Measurements from ENCODE around the gene BAHCC1. TPM values are rescaled to one million over a fixed set of nuclear protein-coding genes. Genes with fewer than 3 reads are reported as not detected.

The BAHCC1 gene
- total RNA-seq, 2 donors from 2014 or later: 11.4 to 28.9 TPM

GRCh38 chr17:81468770-81469121, 73.5 kb downstream of the BAHCC1 start:
- Histone ChIP-seq H3K4me1 (replicated peaks) (no peaks in the 10 kb centered on the region), H3K9me3 (no peaks in the 10 kb centered on the region), H3K4me3 (no peak overlapping the region), H3K27me3 (replicated peaks; ENCODE audit: insufficient read depth) (no peaks in the 10 kb centered on the region), H3K27ac (no peak overlapping the region), H3K36me3 (no peaks in the 10 kb centered on the region)
- 48% methylated on average over 18 of the region's 18 CpGs for WGBS
- intact Hi-C loops (cut with DNase I): no loop called here
- no peak for DNase-seq (ENCODE audit: low spot score)
- no peak for TF ChIP-seq POLR2AphosphoS5 (IDR thresholded peaks at IDR 0.05)
- no peak for TF ChIP-seq CTCF (IDR thresholded peaks at IDR 0.05)
- no peak for TF ChIP-seq POLR2A (IDR thresholded peaks at IDR 0.05)

DNA sequence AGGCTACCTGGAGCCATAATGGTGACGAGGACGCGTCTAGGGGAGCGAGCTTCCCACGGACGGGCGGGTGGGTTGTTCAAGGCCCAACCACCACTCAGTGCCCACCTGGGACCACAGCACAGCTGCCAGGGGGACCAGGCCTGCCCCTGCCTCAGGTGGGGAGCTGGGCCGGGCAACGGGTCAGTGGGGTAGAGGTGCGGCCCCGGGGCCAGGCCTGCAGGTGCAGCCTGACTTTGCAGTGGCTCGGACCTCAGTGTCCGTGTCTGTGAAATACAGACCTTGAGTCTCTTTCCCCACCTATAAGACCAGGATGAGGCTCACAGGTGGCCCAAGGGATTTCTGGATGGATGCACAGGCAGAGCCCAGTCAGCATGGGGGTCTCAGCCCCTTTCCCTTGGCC, 74.0 kb downstream of the BAHCC1 start:
- no peak for TF ChIP-seq POLR2A (IDR thresholded peaks at IDR 0.05)
- no peak for TF ChIP-seq CTCF (IDR thresholded peaks at IDR 0.05)
- TF ChIP-seq POLR2AphosphoS5 (IDR thresholded peaks at IDR 0.05): no peak
- H3K4me1 ChIP-seq (replicated peaks): no peaks in the 10 kb centered on the region
- no peaks in the 10 kb centered on the region for H3K27me3 ChIP-seq (replicated peaks; ENCODE audit: insufficient read depth)
- 82% methylated on average over 13 of the region's 13 CpGs for WGBS
- H3K36me3 ChIP-seq: no peaks in the 10 kb centered on the region
- no peaks in the 10 kb centered on the region for H3K9me3 ChIP-seq
- no peak overlapping the region for H3K4me3 ChIP-seq
- intact Hi-C loops (cut with DNase I): no loop called here
- H3K27ac ChIP-seq: no peak overlapping the region
- no peak for DNase-seq (ENCODE audit: low spot score)

GRCh38 chr17:81470270-81470943, 75.2 kb downstream of the BAHCC1 start:
- WGBS: 91% methylated on average over 9 of the region's 9 CpGs
- intact Hi-C loops (cut with DNase I): loop anchor here (5.0 kb wide), 1 partner anchor 73 kb away; the partner anchor contains the start of gene BAHCC1
- H3K27ac ChIP-seq: no peak overlapping the region

DNA sequence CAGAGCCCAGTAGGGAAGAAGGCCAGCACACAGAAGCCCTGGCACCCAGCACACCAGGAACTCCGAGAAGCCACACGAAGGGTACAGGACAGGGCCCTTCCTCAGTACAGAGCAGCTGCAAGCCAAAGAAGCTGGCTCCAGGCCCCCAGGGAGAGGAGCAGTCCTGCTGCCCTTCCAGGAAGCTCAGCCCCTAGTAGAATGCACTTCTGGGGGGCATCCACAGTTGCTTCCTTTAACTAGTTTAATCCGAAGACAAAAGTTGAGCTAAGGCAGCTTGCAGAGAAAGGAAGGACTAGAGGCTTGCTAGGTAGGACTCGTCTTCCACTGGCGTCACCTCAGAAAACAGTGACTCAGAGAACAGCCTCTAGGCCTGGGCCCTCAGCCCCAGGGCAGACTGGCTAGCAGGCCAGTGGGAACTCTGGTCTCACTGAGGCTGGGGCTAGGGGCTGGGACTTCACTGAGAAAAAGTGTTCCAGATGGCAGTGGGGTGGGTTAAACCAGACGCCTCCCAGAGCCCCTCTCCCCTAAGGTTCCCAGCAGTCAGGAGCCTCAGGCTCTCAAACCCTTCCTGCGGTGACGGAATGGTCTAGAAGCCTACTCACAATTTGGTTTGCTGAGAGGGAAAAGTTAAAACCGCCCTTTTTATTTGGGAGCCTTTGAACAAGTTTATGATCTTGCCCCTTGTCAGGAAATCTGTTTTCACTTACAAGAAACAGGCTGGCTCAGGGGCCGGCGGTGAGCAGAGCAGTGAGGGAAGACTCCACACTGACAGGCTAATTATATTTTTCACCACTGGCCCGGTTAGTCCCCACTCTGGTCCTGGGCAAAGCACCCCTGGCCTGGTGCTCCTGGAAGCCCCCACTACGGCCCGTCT, 75.9 kb downstream of the BAHCC1 start:
- TF ChIP-seq POLR2AphosphoS5 (IDR thresholded peaks at IDR 0.05): no peak
- no peak for TF ChIP-seq CTCF (IDR thresholded peaks at IDR 0.05)
- TF ChIP-seq POLR2A (IDR thresholded peaks at IDR 0.05): no peak
- Histone ChIP-seq H3K36me3 (no peaks in the 10 kb centered on the region), H3K9me3 (no peaks in the 10 kb centered on the region), H3K4me1 (replicated peaks) (no peaks in the 10 kb centered on the region), H3K27me3 (replicated peaks; ENCODE audit: insufficient read depth) (no peaks in the 10 kb centered on the region), H3K27ac (no peak overlapping the region), H3K4me3 (no peak overlapping the region)
- DNase-seq (ENCODE audit: low spot score): no peak
- intact Hi-C loops (cut with DNase I): loop anchor here (5.0 kb wide), 1 partner anchor 74 kb away; the partner anchor contains the start of gene BAHCC1
- 63% methylated on average over 14 of the region's 14 CpGs for WGBS

More at GRCh38 chr17:81470270-81470943, 75.2 kb downstream of the BAHCC1 start:
- no peak for DNase-seq (ENCODE audit: low spot score)
- no peak overlapping the region for H3K4me3 ChIP-seq
- H3K36me3 ChIP-seq: no peaks in the 10 kb centered on the region
- H3K4me1 ChIP-seq (replicated peaks): no peaks in the 10 kb centered on the region
- no peaks in the 10 kb centered on the region for H3K27me3 ChIP-seq (replicated peaks; ENCODE audit: insufficient read depth)
- TF ChIP-seq POLR2AphosphoS5 (IDR thresholded peaks at IDR 0.05) (no peak), CTCF (IDR thresholded peaks at IDR 0.05) (no peak), POLR2A (IDR thresholded peaks at IDR 0.05) (no peak)
- H3K9me3 ChIP-seq: no peaks in the 10 kb centered on the region

Measured in prostate gland (tissue), 2 donors.